Kasumi-1 (cell line): Measurements from ENCODE around the gene WDR86.

Experiments
- DNase-seq, 2 experiments: peaks; one replicate each; lab custom pipeline; 2025; lab: John Stamatoyannopoulos, UW

The WDR86 gene

DNA sequence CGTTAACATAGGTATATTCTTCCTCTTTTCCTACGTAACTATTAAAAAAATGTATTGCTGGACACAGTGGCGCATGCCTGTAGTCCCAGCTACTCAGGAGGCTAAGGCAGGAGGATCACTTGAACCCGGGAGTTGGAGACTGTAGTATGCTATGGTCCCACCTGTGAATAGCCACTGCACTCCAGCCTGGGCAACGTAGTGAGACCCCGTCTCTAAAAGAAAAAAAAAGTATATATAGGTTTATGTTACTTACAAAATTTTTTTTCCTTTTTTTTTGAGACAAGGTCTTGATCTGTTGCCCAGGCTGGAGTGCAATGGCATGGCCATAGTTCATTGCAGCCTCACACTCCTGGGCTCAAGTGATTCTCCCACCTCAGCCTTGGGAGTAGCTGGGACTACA is 62.6 kb downstream of the WDR86 start:
- no peak for DNase-seq

DNA sequence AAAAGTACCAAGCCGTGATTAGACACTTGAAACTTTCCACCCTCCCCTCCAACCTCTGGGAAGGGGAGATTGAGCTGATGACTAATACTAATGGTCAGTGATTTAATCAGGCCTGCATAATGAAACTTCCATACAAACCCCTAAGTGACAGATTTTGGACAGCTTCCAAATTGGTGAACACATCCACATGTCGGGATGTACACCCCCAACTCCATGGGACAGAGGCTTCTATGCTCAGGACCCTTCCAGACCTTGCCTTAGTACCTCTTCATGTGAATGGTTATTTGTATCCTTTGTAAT is 63.4 kb downstream of the WDR86 start:
- no peak for DNase-seq

GRCh38 chr7:151345576-151346469 is 64.0 kb downstream of the WDR86 start:
- no peak for DNase-seq

DNA sequence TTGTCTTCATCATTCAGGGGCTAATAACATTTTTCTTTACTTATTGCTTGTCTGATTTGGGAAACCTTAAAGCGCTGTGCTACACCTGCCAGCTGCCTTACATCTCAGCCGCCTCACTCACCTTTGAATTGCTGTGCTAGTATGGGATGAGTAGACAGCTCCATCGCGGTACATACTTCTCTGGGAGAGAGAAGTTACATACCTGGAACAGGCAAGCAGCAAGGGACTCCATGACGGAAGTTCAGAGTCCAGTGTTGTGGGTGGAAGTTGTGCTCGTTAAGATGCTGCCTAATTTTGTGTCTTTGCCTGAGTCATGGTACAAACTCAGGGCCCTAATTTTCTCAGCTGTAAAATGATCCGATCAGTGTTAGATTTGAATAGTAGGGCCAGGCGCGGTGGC is 66.3 kb downstream of the WDR86 start:
- no peak for DNase-seq

DNA sequence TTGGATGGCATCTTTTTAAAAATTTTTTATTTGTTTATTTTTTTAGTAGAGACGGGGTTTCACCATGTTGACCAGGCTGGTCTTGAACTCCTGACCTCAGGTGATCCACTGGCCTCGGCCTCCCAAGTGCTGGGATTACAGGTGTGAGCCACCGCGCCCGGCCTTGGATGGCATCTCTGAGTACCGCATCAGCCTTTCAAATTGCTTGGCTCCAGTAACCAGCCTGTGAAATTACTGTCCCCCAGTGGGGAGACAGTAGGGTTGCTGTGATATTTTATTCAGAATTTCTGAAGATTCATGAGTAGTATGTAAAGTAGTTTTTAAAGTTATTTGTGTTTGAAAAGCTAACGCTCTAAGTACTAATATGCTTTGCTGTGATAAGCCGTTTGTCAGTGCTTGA is 67.0 kb downstream of the WDR86 start:
- DNase-seq, result peak in 1 of 2 experiments; percentile 35

DNA sequence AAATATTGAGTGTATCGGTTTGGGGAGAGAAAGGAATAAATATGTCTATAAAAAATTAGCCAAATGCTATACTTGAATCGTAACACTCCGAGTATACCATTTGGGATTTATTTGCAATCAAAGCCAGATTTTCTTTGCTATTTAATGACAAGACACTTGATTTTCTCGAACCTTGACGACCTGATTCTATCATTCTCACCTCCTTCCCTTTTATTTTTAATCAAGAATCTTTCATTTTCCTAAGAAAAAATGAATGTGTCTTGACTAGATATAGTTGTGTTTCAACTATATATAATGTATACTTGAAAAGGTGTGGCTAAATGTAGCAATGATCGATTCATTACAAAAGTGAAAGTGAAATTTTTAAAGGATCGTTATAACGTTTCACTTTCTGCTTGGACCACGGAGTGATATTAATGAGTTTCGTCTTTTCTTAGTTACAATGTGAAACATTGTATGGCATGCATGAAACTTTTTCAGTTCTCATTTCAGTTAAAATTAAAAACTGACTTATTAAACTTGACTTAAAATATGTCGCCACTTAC is 67.7 kb downstream of the WDR86 start:
- DNase-seq, result peak in 1 of 2 experiments; percentile 26

DNA sequence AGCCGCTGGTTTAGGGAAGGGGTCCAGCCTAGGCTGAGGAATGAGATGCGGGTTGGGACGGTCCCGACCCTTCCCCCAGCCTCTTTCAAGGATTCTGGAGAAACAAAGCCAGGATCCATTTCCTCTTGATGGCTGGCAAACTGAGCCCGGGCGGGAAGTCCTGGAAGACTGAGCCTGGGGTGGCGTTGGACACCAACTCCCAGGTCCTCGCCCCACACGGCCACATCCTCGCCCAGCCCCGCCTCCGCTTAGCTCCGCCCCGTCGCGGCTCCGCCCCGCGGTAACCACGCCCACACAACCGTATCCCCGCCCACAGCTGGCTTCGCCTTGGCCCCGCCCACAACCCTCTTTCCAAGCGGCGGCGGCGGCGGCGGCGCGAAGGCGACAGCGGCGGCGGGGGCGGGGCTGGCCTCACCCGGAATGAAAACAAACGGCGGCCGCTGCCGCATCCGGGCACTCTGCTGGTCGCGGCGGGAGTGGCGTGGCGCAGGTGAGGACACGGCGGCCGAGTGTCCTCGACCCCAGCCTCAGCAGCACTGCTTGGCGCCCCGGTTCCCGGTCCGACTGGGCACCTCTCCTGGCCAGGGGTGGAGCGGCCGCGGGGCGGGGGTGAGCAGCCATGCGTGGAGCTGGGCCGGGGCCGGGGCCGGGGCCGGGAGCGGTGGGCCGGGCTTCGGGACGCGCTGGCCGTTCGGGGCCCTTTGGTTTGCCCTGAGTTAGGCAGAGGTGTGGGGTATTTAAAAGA is 68.3 kb downstream of the WDR86 start, which contains the start of gene NUB1:
TSS of gene NUB1 (plus strand) at position 456 of the 745 bp plus-strand sequence. CDS start 3,538 bp downstream, outside the sequence.
- peak; percentile 67 to 73 for DNase-seq

- no peak for DNase-seq
These were observed 69.0 kb downstream of the WDR86 start for GRCh38 chr7:151340794-151341356.

GRCh38 chr7:151339651-151340382 is 70.0 kb downstream of the WDR86 start:
- peak; percentile 17 to 58 for DNase-seq

- no peak for DNase-seq
These were observed 71.0 kb downstream of the WDR86 start for GRCh38 chr7:151338809-151339208.

DNA sequence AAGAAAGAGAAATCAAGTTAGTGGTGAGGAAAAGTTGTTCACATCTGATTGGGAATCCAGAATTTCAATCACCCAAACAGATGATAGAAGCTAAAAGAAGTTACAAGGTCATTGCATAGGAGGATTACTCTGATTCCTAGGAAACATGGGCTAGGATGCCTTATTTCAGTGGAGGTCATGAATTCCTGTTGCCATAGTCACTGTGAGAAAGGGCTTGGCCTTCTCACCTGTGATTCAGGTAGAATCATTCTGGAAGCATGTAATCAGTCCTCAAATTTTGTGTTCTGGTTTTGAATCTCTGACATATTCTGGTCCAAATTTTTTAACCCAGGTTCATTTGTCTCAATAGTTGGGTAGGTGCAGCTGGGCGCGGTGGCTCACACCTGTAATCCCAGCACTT is 72.5 kb downstream of the WDR86 start:
- no peak for DNase-seq

DNA sequence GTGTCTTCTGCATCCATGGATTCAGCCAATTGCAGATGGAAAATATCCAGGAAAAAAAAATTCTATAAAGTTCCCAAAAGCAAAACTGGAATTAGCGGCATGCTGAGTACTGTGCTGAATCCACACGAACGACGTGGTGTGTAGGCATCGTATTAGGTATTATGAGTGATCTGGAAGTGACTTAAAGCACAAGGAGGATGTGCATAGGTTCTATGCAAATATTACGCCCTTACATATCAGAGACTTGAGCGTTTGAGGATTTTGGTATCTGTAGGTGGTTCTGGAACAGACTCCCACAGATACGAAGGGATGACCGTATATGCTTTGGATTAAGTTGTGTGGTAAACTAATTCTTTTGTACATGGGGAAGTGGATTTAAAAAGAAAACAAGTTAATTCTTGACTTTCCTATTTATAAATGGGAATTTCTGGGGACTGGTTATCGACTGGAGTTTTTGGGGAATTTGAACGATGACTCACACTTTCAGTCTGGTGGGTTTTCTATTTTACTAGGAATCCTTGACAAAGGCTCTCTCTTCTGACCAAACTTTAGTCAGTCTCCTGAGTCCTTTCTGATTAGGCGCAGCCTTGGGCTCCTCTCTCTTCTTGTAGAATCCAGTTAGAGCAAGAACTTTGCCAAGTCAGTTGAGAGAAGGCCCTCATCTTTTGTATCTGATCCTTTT is 73.7 kb downstream of the WDR86 start:
- DNase-seq, result no peak

GRCh38 chr7:151334628-151335027 is 75.2 kb downstream of the WDR86 start:
- DNase-seq, result no peak
